Trophoblast cell (in vitro differentiated cells and primary cell): ENCODE measurements around the gene FBXW5.
A peak's percentile ranks its signal among the peaks of the same experiment; 100 is the strongest.

Experiments used
- DNase-seq, 2 donors: peaks; one replicate each; pipeline ENCODE4 v3.0.0-alpha.2; 2016
- H2AFZ ChIP-seq: 2 replicates; pipeline ENCODE4 v1.6.1; 2013; ENCODE audit warnings: low read length, moderate library complexity, mild to moderate bottlenecking; ENCODE audit not compliant: insufficient read depth, poor library complexity
- H2AK5ac ChIP-seq: 2 replicates; pipeline ENCODE4 v1.6.1; 2013; ENCODE audit warnings: mild to moderate bottlenecking, low read length
- H2BK120ac ChIP-seq: 2 replicates; pipeline ENCODE4 v1.6.1; 2013; ENCODE audit warnings: low read length, mild to moderate bottlenecking, moderate library complexity; ENCODE audit not compliant: insufficient read depth, poor library complexity
- H2BK12ac ChIP-seq: 2 replicates; pipeline ENCODE4 v1.6.1; 2013; ENCODE audit warnings: mild to moderate bottlenecking, low read length, moderate library complexity
- H2BK5ac ChIP-seq: 2 replicates; pipeline ENCODE4 v1.6.1; 2013; ENCODE audit warnings: low read length, low read depth, moderate library complexity, mild to moderate bottlenecking; ENCODE audit not compliant: poor library complexity
- H3K14ac ChIP-seq: 2 replicates; pipeline ENCODE4 v1.6.1; 2013; ENCODE audit warnings: mild to moderate bottlenecking, low read length
- H3K18ac ChIP-seq: 2 replicates; pipeline ENCODE4 v1.6.1; 2013; ENCODE audit warnings: mild to moderate bottlenecking, low read length
- H3K23ac ChIP-seq: 2 replicates; pipeline ENCODE4 v1.6.1; 2013; ENCODE audit warnings: low read length
- H3K27ac ChIP-seq: 2 replicates; pipeline ENCODE4 v1.5.1; 2013; ENCODE audit warnings: low read depth, mild to moderate bottlenecking, inconsistent platforms, low read length, moderate library complexity
- H3K27me3 ChIP-seq: 2 replicates; pipeline ENCODE4 v1.6.1; 2013; ENCODE audit warnings: inconsistent platforms, mild to moderate bottlenecking, low read length, moderate library complexity; ENCODE audit not compliant: insufficient read depth
- H3K36me3 ChIP-seq, 2 experiments: 1 replicate in 1 of 2; 2 replicates in 1 of 2; pipeline ENCODE4 v1.6.1; 2013; ENCODE audit warnings: low read length in 2 of 2, mild to moderate bottlenecking in 2 of 2, moderate library complexity in 1 of 2; ENCODE audit not compliant: insufficient read depth in 2 of 2, control insufficient read depth in 1 of 2
- H3K4ac ChIP-seq: 2 replicates; pipeline ENCODE4 v1.6.1; 2013; ENCODE audit warnings: low read depth, mild to moderate bottlenecking, low read length, moderate library complexity
- H3K4me1 ChIP-seq, 2 experiments: 1 replicate in 1 of 2; 2 replicates in 1 of 2; pipeline ENCODE4 v1.6.1; 2013; ENCODE audit warnings: low read length in 2 of 2, mild to moderate bottlenecking in 2 of 2, moderate library complexity in 1 of 2; ENCODE audit not compliant: insufficient read depth in 2 of 2, control insufficient read depth in 1 of 2
- H3K4me2 ChIP-seq: 2 replicates; pipeline ENCODE4 v1.6.1; 2013; ENCODE audit warnings: inconsistent platforms, mild to moderate bottlenecking, low read length, moderate library complexity
- H3K4me3 ChIP-seq: 2 replicates; pipeline ENCODE4 v1.5.1; 2013; ENCODE audit warnings: mild to moderate bottlenecking, low read depth, low read length, inconsistent platforms
- H3K79me1 ChIP-seq: one replicate; pipeline ENCODE4 v1.6.1; 2013; ENCODE audit warnings: low read length
- H3K79me2 ChIP-seq: 2 replicates; pipeline ENCODE4 v1.6.1; 2013; ENCODE audit warnings: low read length, mild to moderate bottlenecking; ENCODE audit not compliant: control insufficient read depth, insufficient read depth, poor library complexity
- H3K9ac ChIP-seq: 2 replicates; pipeline ENCODE4 v1.6.1; 2013; ENCODE audit warnings: mild to moderate bottlenecking, low read length
- H3K9me3 ChIP-seq: 2 replicates; pipeline ENCODE4 v1.6.1; 2013; ENCODE audit warnings: low read depth, mild to moderate bottlenecking, control low read depth, inconsistent platforms, low read length; ENCODE audit not compliant: insufficient read depth
- H4K12ac ChIP-seq: 2 replicates; pipeline ENCODE4 v1.6.1; 2013; ENCODE audit warnings: low read depth, mild to moderate bottlenecking, low read length, moderate library complexity
- H4K8ac ChIP-seq: 2 replicates; pipeline ENCODE4 v1.6.1; 2013; ENCODE audit warnings: low read depth, mild to moderate bottlenecking, low read length, moderate library complexity
- H4K91ac ChIP-seq: one replicate; pipeline ENCODE4 v1.6.1; 2013; ENCODE audit warnings: low read depth, mild to moderate bottlenecking, low read length, moderate library complexity
- WGBS: extraction: QIAGEN DNeasy Blood & Tissue Kit; methylation state at CpG from one replicate; pipeline ENCODE4 v1.1.7; 2013; ENCODE audit warnings: missing lambda C conversion rate; ENCODE audit not compliant: insufficient read length, insufficient coverage; ENCODE audit errors: extremely low coverage; 5-methylcytosine and 5-hydroxymethylcytosine counted together

Gene FBXW5

GRCh38 chr9:136955943-136956335, 11.4 kb upstream of the FBXW5 start:
- Histone ChIP-seq H3K9me3 (peaks cover 10% of the 10 kb centered on the region), H4K91ac (no peak overlapping the region), H3K27ac (no peak overlapping the region), H3K18ac (no peak overlapping the region), H3K27me3 (no peaks in the 10 kb centered on the region), H2AK5ac (no peak overlapping the region), H4K8ac (no peak overlapping the region), H3K79me2 (no peaks in the 10 kb centered on the region), H3K14ac (no peak overlapping the region), H3K4me3 (no peak overlapping the region), H4K12ac (no peak overlapping the region), H2BK120ac (no peak overlapping the region), H3K4me2 (no peak overlapping the region), H2AFZ (no peak overlapping the region), H3K4ac (no peak overlapping the region), H3K4me1 (peaks cover 0 to 3% of the 10 kb centered on the region in 2 experiments), H2BK12ac (no peak overlapping the region), H3K9ac (no peak overlapping the region), H3K79me1 (peaks cover 3% of the 10 kb centered on the region), H3K36me3 (no peaks in the 10 kb centered on the region), H3K23ac (no peak overlapping the region), H2BK5ac (no peak overlapping the region)
- no CpG with 5 or more reads among the region's 9 CpGs for WGBS
- DNase-seq, result no peak

GRCh38 chr9:136955202-136955942, 10.8 kb upstream of the FBXW5 start:
- no peak overlapping the region for H3K14ac ChIP-seq
- H3K18ac ChIP-seq, result no peak overlapping the region
- H2AK5ac ChIP-seq, result no peak overlapping the region
- peaks cover 3% of the 10 kb centered on the region in 2 experiments for H3K4me1 ChIP-seq
- peaks cover 10% of the 10 kb centered on the region for H3K9me3 ChIP-seq
- WGBS, result no CpG with 5 or more reads among the region's 14 CpGs
- H2BK120ac ChIP-seq, result no peak overlapping the region
- no peak for DNase-seq
- H3K4me2 ChIP-seq, result no peak overlapping the region
- H3K4ac ChIP-seq, result no peak overlapping the region
- no peak overlapping the region for H3K27ac ChIP-seq
- no peaks in the 10 kb centered on the region for H3K79me2 ChIP-seq
- no peaks in the 10 kb centered on the region for H3K36me3 ChIP-seq
- H2BK5ac ChIP-seq, result no peak overlapping the region
- no peaks in the 10 kb centered on the region for H3K27me3 ChIP-seq
- no peak overlapping the region for H3K23ac ChIP-seq
- H4K8ac ChIP-seq, result no peak overlapping the region
- no peak overlapping the region for H4K91ac ChIP-seq
- no peak overlapping the region for H4K12ac ChIP-seq
- H3K79me1 ChIP-seq, result peaks cover 4% of the 10 kb centered on the region
- H3K9ac ChIP-seq, result no peak overlapping the region
- H3K4me3 ChIP-seq, result no peak overlapping the region
- H2BK12ac ChIP-seq, result no peak overlapping the region
- H2AFZ ChIP-seq, result no peak overlapping the region

- WGBS, result no CpG with 5 or more reads among the region's 25 CpGs
- H3K9me3 ChIP-seq, result peaks cover 10% of the 10 kb centered on the region
- H3K27ac ChIP-seq, result no peak overlapping the region
Observed at GRCh38 chr9:136954270-136955083, 9.9 kb upstream of the FBXW5 start.

GRCh38 chr9:136953771-136954269, 9.3 kb upstream of the FBXW5 start:
- H2BK12ac ChIP-seq, result no peak overlapping the region
- WGBS, result no CpG with 5 or more reads among the region's 19 CpGs

More at GRCh38 chr9:136954270-136955083, 9.9 kb upstream of the FBXW5 start:
- Histone ChIP-seq H3K23ac (no peak overlapping the region), H3K79me2 (peaks cover 3% of the 10 kb centered on the region), H4K12ac (no peak overlapping the region), H3K9ac (no peak overlapping the region), H2AFZ (no peak overlapping the region), H2BK12ac (no peak overlapping the region), H2BK5ac (no peak overlapping the region), H4K8ac (no peak overlapping the region), H2BK120ac (no peak overlapping the region), H3K4me2 (no peak overlapping the region), H3K4me1 (peaks cover 6 to 9% of the 10 kb centered on the region in 2 experiments), H3K14ac (no peak overlapping the region), H4K91ac (no peak overlapping the region), H3K4ac (no peak overlapping the region), H3K18ac (no peak overlapping the region), H3K4me3 (peak overlapping the region; percentile 59), H3K36me3 (no peaks in the 10 kb centered on the region), H2AK5ac (no peak overlapping the region), H3K79me1 (peaks cover 10% of the 10 kb centered on the region), H3K27me3 (no peaks in the 10 kb centered on the region)
- DNase-seq, result no peak

More at GRCh38 chr9:136953771-136954269, 9.3 kb upstream of the FBXW5 start:
- no peak overlapping the region for H3K9ac ChIP-seq
- H4K12ac ChIP-seq, result no peak overlapping the region
- H3K14ac ChIP-seq, result no peak overlapping the region
- no peak overlapping the region for H3K4me3 ChIP-seq
- H3K18ac ChIP-seq, result no peak overlapping the region
- no peak overlapping the region for H2BK5ac ChIP-seq
- H3K4me1 ChIP-seq, result peaks cover 8 to 12% of the 10 kb centered on the region in 2 experiments
- H3K79me2 ChIP-seq, result peaks cover 3% of the 10 kb centered on the region
- no peak overlapping the region for H2AFZ ChIP-seq
- no peak overlapping the region for H2BK120ac ChIP-seq
- no peak overlapping the region for H3K27ac ChIP-seq
- H4K8ac ChIP-seq, result no peak overlapping the region
- H3K4ac ChIP-seq, result no peak overlapping the region
- peaks cover 8% of the 10 kb centered on the region for H3K79me1 ChIP-seq
- DNase-seq, result no peak
- no peaks in the 10 kb centered on the region for H3K27me3 ChIP-seq
- no peak overlapping the region for H3K4me2 ChIP-seq
- no peak overlapping the region for H2AK5ac ChIP-seq
- H3K9me3 ChIP-seq, result peaks cover 10% of the 10 kb centered on the region
- H3K23ac ChIP-seq, result no peak overlapping the region
- no peaks in the 10 kb centered on the region for H3K36me3 ChIP-seq
- H4K91ac ChIP-seq, result no peak overlapping the region
